ENCODE data around the gene GPT2. TPM values are rescaled to one million over a fixed set of nuclear protein-coding genes. Genes with fewer than 3 reads are reported as not detected.
A peak's percentile ranks its signal among the peaks of the same experiment; 100 is the strongest.

Gene GPT2
- total RNA-seq, 2 experiments from 2014 or later: 15.0 to 15.2 TPM

DNA sequence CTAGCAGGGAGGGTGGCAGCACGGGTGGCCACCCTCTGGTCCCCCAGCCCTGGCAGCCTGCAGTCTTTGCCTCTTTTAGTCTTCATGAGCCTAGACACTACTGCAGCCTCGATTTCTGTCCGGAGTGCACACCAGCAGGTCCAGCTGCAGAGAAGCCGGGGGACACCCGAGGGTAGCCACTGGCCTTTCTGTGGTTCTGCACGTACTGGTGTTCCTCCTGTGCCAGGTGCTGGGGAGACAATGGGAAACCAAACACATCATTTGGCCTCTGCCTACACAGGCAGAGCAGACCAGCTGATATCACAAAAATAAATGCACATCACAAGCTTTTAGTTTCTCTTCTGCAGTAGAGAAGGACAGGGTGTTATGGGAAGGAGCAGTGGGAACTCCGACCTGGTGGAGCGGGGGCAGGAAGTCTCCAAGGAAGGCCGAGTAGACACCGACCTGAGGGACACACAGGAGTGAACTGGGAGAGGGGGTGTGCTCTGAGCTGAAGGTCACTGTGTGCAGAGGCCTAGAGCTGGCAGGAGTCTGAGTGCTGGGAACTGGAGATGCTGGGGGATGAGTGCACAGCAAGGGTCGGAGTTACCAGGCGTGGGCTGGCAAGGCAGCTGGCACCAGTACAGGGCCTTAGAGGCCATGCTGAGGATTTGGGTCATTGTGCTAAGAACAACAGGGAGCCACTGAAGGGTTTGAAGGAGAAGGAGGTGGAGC is 23.1 kb downstream of the GPT2 start:
- Mint-ChIP-seq H3K9me3 (no peaks in the 10 kb centered on the region), H3K27ac (no peak overlapping the region), H3K36me3 (ENCODE audit: low read depth) (peaks cover 6% of the 10 kb centered on the region), H3K27me3 (no peaks in the 10 kb centered on the region), H3K4me1 (peaks cover 24% of the 10 kb centered on the region), H3K4me3 (no peak overlapping the region)
- POLR2A ChIA-PET: interaction anchor here (0.7 kb wide), 1 partner anchor 44 kb away, joined by 3 read pairs; no protein-coding TSS in a partner anchor
- CTCF ChIA-PET: interaction anchor here (1.1 to 10.1 kb wide), 3 partner anchors 9 to 234 kb away, joined by 3 to 139 read pairs (median 4); no protein-coding TSS in a partner anchor
- DNase-seq: no peak

DNA sequence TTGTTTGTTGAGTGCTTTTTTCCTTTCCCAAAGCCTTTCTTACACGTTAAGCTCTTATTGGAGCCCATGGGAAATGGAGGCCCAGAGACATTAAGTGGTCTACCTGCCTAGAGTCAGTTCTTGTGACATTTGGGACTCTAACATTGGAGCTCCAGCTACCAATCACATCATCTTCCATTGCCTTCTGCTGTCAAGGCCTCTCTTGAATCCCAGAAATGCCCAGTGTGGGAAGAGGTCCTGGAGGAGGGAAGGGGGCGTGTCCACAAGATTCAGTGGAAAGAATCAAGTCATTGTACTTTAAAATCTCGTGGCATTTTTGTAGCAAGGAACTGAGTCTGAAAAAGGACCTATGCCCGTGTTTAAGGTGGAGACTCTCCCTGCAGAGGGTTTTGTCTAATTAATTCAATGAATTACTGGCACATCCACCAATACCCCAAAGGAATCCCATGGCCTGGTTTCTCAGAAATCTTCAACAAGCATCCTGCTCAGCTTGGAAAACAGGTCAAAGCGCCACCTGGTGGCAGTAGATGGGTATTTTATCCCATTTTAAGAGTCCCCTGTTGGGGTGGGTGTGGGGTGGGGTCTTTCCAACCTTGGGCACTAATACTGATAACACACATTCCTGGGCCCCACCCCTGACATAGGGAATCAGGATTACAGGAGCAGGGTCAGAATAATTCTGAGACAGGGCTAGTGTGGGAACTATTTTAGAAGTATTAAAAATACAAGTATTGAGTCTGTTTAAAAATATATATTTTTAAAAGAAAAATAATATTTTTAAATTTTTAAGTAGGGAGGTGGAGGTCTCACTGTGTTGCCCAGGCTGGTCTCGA is 24.6 kb downstream of the GPT2 start:
- ChIA-PET POLR2A (interaction anchor here (0.9 to 1.0 kb wide), 2 partner anchors 45 to 218 kb away, joined by 3 to 4 read pairs; no protein-coding TSS in a partner anchor), CTCF (interaction anchor here (0.9 to 10.1 kb wide), 17 partner anchors 8 to 288 kb away, joined by 3 to 139 read pairs (median 5); partner anchors contain the start of genes GPT2 and SHCBP1)
- H3K4me1 Mint-ChIP-seq: peaks cover 24% of the 10 kb centered on the region
- no peaks in the 10 kb centered on the region for H3K9me3 Mint-ChIP-seq
- H3K27ac Mint-ChIP-seq: peak overlapping the region; percentile 28
- no peaks in the 10 kb centered on the region for H3K27me3 Mint-ChIP-seq
- no peak overlapping the region for H3K4me3 Mint-ChIP-seq
- peaks cover 8% of the 10 kb centered on the region for H3K36me3 Mint-ChIP-seq (ENCODE audit: low read depth)
- peak; percentile 69 for DNase-seq

DNA sequence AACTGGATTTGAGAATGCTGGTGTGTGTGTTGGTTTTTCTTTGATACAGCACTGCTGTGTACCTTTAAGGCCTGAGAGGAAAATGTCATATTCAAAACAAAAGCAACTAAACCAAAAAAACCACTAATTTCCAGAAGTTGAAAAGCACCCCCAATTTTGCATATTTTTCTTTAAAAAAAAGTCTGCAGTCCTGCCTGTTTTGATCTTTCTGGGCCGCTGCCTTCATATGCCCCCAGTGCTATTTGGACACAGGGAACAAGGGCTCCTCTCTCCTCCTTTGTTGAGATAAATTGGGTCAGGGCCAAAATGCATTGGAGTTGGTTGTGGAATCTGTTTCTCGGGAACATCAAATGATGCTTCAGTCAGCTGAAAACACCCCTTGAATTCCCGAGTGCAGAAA is 26.9 kb downstream of the GPT2 start:
- no peak overlapping the region for H3K4me3 Mint-ChIP-seq
- ChIA-PET CTCF (interaction anchor here (0.7 to 10.1 kb wide), 9 partner anchors 9 to 1253 kb away, joined by 3 to 139 read pairs (median 3); partner anchors contain the start of gene GPT2), POLR2A (no interaction called here)
- no peaks in the 10 kb centered on the region for H3K9me3 Mint-ChIP-seq
- peaks cover 24% of the 10 kb centered on the region for H3K4me1 Mint-ChIP-seq
- peaks cover 17% of the 10 kb centered on the region for H3K36me3 Mint-ChIP-seq (ENCODE audit: low read depth)
- no peak for DNase-seq
- H3K27ac Mint-ChIP-seq: peak overlapping the region; percentile 7
- no peaks in the 10 kb centered on the region for H3K27me3 Mint-ChIP-seq

DNA sequence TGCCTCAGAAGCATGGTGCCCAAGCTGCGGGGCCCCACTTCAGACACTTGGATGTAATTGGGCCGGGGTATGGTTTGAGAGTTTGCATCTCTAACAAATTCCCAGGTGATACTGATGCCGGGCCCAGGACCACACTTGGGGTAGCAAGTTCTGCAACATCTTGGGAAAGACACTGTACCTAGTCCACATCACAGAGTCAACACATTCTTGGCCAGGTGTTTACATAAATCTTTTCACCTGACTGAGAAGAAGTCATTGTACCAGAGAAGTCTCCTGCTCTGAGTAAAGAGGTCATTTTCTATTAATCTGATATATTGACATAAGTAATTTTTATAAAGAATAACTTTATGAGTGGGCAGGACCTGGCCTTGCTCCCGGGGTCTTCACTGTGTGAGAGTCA is 27.5 kb downstream of the GPT2 start:
- Mint-ChIP-seq H3K4me1 (peaks cover 24% of the 10 kb centered on the region), H3K9me3 (no peaks in the 10 kb centered on the region), H3K4me3 (no peak overlapping the region), H3K36me3 (ENCODE audit: low read depth) (peaks cover 17% of the 10 kb centered on the region), H3K27ac (no peak overlapping the region), H3K27me3 (no peaks in the 10 kb centered on the region)
- no peak for DNase-seq
- CTCF ChIA-PET: interaction anchor here (1.1 to 10.1 kb wide), 3 partner anchors 12 to 237 kb away, joined by 3 to 139 read pairs (median 37); no protein-coding TSS in a partner anchor
- POLR2A ChIA-PET: no interaction called here

DNA sequence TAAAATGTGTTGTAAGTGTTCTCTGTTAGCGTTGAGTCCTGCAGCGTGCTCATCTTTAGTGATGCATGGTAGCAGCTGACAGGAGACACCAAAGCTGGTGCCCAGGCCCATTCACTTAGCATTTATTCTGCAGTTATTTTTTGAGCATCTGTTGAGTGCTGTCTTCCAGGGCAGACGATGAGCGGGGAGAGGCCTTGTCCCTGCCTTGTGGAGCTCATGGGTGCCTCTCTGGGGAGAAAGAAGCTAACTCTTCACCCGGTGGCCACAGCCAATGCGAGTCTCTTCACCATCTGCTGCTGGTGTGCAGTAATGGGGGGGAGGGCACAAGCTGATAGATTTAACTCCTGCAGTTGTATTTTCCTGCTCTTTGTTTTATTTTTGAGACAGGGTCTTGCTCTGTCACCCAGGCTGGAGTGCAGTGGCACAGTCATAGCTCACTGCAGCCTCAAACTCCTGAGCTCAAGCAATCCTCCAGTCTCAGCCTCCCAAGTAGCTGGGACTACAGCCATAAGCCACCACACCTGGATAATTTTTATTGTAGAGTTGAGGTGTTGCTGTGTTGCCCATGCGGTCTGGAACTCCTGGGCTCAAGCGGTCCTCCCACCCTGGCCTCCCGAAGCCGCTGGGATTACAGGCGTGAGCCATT is 30.5 kb downstream of the GPT2 start:
- no peak overlapping the region for H3K27ac Mint-ChIP-seq
- no peaks in the 10 kb centered on the region for H3K27me3 Mint-ChIP-seq
- no peak overlapping the region for H3K4me3 Mint-ChIP-seq
- DNase-seq: no peak
- POLR2A ChIA-PET: no interaction called here
- H3K4me1 Mint-ChIP-seq: peaks cover 16% of the 10 kb centered on the region
- CTCF ChIA-PET: interaction anchor here (0.7 to 10.1 kb wide), 3 partner anchors 14 to 62 kb away, joined by 3 to 139 read pairs (median 3); no protein-coding TSS in a partner anchor
- peaks cover 22% of the 10 kb centered on the region for H3K36me3 Mint-ChIP-seq (ENCODE audit: low read depth)
- H3K9me3 Mint-ChIP-seq: no peaks in the 10 kb centered on the region

DNA sequence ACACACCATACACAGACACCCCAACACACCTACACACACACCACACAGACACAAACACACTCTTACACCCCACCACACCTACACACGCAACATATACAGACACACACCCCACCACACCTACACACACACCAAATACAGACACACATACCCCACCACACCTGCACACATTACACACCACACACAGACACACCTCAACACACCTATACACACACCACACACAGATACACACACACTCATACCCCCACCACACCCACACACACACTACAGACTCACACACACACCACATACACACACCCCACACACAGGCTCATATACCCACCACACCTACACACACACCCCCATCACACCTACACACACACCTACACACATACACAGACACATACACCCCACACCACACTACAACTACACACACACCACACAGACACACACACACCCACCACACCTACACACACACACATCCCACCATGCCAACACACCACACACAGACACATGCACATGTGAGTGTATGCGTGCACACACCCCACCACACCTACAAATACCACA is 31.4 kb downstream of the GPT2 start:
- POLR2A ChIA-PET: no interaction called here
- CTCF ChIA-PET: interaction anchor here (1.3 kb wide), 1 partner anchor 15 kb away, joined by 3 read pairs; no protein-coding TSS in a partner anchor
- no peak overlapping the region for H3K27ac Mint-ChIP-seq
- DNase-seq: no peak
- no peaks in the 10 kb centered on the region for H3K9me3 Mint-ChIP-seq
- no peaks in the 10 kb centered on the region for H3K27me3 Mint-ChIP-seq
- H3K4me1 Mint-ChIP-seq: peaks cover 13% of the 10 kb centered on the region
- peaks cover 23% of the 10 kb centered on the region for H3K36me3 Mint-ChIP-seq (ENCODE audit: low read depth)
- H3K4me3 Mint-ChIP-seq: no peak overlapping the region

DNA sequence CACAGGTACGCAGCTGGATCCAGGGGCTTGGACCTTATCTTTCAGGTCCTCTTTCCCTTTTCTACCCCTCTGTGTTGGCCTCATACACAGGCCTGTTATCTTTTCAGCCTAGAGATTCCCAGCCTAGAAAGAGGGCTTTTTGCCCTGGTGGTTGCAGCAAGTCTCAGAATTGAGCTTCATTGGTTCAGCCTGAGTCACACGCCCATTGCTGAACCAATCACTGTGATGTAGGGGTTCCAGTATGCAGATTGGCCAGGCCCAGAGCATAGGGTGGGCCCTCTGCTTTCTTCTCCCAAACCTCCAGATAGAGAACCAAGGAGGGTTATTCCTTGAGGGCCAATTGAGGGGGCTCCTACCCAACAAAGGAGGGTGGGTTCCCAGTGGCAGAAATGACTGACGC is 32.8 kb downstream of the GPT2 start:
- Mint-ChIP-seq H3K27ac (no peak overlapping the region), H3K4me3 (no peak overlapping the region), H3K27me3 (no peaks in the 10 kb centered on the region), H3K9me3 (no peaks in the 10 kb centered on the region), H3K4me1 (peaks cover 5% of the 10 kb centered on the region), H3K36me3 (ENCODE audit: low read depth) (peaks cover 20% of the 10 kb centered on the region)
- no peak for DNase-seq
- POLR2A ChIA-PET: no interaction called here
- CTCF ChIA-PET: interaction anchor here (0.6 to 5.7 kb wide), 5 partner anchors 10 to 243 kb away, joined by 3 to 20 read pairs (median 3); no protein-coding TSS in a partner anchor

DNA sequence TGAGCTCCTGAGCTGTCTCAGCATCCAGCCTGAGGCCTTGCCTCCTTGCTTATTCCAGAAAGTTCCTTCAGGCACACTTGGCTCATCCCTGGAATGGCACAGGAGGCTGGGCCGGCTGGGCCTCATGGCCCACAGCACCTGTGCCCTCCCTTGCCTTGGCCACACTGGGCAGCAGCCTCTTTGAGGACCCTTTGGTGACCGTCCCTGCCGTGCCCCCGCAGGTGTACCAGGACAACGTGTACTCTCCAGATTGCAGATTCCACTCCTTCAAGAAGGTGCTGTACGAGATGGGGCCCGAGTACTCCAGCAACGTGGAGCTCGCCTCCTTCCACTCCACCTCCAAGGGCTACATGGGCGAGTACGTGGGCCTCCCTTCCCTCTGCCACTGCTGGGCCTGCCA is 34.2 kb downstream of the GPT2 start:
- peaks cover 5% of the 10 kb centered on the region for H3K4me1 Mint-ChIP-seq
- ChIA-PET POLR2A (no interaction called here), CTCF (interaction anchor here (0.6 to 5.7 kb wide), 2 partner anchors 64 to 281 kb away, joined by 3 to 20 read pairs; no protein-coding TSS in a partner anchor)
- no peak overlapping the region for H3K27ac Mint-ChIP-seq
- H3K36me3 Mint-ChIP-seq (ENCODE audit: low read depth): peaks cover 23% of the 10 kb centered on the region
- no peak overlapping the region for H3K4me3 Mint-ChIP-seq
- no peak for DNase-seq
- no peaks in the 10 kb centered on the region for H3K27me3 Mint-ChIP-seq
- H3K9me3 Mint-ChIP-seq: no peaks in the 10 kb centered on the region

DNA sequence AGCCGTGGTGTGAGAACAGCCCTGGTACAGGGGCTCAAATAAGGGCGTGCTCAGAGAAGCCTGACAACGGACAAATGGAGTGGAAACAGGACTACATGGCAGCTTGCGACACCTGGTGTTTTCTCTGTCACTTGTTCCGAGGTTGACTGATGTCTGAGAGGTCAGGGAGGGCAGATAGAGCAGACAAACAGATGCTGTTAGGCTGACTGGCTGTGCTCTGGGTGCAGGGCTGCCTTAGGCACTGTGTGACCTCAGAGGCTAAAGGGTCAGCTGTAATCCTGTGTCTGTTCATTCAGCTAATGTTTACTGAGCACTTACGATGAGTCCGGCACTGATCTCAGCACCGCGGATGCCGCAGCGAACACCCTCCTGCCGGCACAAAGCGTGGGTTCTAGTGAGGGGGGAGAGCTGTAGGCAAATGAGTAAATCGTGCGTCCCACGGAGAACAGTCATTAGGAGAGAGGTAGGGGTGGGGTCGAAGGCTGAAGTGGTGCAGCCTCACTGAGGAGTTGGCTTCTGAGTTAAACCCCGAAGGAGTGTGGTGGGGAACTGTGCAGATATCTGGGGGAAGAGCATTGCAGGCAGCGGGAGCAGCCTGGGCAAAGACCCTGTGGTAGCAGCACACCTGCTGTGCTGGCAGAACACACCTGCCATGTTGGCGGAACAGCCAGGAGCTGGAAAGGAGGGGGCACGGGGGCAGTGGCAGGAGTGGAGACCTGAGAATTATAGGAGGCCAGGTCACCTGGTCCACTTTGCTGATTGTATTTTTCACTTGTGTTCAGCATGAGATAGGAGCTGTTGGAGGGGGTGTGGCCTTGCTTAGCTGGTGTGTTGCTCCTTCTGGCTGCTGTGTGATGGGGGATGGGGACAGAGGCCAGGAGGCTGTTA is 35.0 kb downstream of the GPT2 start:
- ChIA-PET CTCF (interaction anchor here (1.7 to 5.7 kb wide), 2 partner anchors 9 to 65 kb away, joined by 4 to 20 read pairs; no protein-coding TSS in a partner anchor), POLR2A (no interaction called here)
- Mint-ChIP-seq H3K4me3 (no peak overlapping the region), H3K27me3 (no peaks in the 10 kb centered on the region), H3K27ac (no peak overlapping the region), H3K9me3 (no peaks in the 10 kb centered on the region), H3K36me3 (ENCODE audit: low read depth) (peaks cover 23% of the 10 kb centered on the region), H3K4me1 (peaks cover 5% of the 10 kb centered on the region)
- no peak for DNase-seq

DNA sequence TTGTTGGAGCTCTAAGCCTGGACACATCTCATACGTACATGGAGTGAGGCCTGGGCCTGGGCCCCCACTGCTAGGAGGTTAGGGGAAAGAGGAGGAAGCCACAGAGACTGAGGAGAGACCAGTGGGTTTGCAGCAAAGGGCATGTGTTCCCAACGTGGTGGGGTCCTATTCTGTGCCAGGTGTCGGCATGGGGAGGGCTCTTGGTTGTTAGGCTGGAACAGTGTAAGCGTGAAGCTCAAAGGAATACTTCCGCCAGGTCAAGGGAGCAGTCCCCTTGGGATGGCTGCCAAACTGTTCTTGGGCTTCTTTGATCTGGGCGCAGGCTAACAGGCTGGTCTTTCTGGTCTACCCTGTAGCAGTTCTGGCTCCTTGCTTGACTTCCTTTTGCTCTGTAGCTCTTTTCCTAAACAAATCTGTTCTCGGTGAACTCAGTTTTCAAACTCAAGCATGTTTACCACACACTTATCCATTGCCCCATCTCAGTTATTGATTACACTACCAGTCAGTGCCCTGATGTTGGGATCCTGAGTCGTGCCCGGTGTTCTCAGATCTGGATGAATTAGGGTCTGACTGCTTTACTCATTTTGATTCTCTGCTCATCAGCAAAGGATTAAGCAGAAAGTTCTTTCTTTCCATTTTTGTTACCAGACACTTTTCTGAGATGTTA is 36.4 kb downstream of the GPT2 start:
- H3K27ac Mint-ChIP-seq: no peak overlapping the region
- H3K4me3 Mint-ChIP-seq: no peak overlapping the region
- ChIA-PET CTCF (interaction anchor here (1.7 to 5.7 kb wide), 2 partner anchors 10 to 66 kb away, joined by 4 to 20 read pairs; no protein-coding TSS in a partner anchor), POLR2A (no interaction called here)
- H3K9me3 Mint-ChIP-seq: no peaks in the 10 kb centered on the region
- no peaks in the 10 kb centered on the region for H3K27me3 Mint-ChIP-seq
- peaks cover 17% of the 10 kb centered on the region for H3K36me3 Mint-ChIP-seq (ENCODE audit: low read depth)
- peaks cover 5% of the 10 kb centered on the region for H3K4me1 Mint-ChIP-seq
- DNase-seq: no peak

DNA sequence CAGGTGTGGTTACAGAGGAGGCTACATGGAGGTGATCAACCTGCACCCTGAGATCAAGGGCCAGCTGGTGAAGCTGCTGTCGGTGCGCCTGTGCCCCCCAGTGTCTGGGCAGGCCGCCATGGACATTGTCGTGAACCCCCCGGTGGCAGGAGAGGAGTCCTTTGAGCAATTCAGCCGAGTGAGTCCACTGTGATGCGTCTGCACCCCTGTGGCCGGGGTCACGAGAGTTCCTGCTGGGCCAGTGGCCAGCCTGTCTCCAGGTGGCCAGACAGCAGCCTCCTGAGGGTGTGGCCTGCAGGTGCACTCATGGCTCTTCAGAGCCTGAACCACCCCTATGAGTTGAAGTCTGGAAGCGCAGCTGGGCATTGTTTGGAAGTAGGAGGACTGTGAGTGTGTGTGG is 38.1 kb downstream of the GPT2 start:
- H3K27ac Mint-ChIP-seq: no peak overlapping the region
- no peaks in the 10 kb centered on the region for H3K27me3 Mint-ChIP-seq
- H3K4me1 Mint-ChIP-seq: peaks cover 5% of the 10 kb centered on the region
- ChIA-PET CTCF (no interaction called here), POLR2A (no interaction called here)
- peaks cover 15% of the 10 kb centered on the region for H3K36me3 Mint-ChIP-seq (ENCODE audit: low read depth)
- no peaks in the 10 kb centered on the region for H3K9me3 Mint-ChIP-seq
- no peak overlapping the region for H3K4me3 Mint-ChIP-seq
- no peak for DNase-seq

Data from activated CD4-positive, alpha-beta memory T cell treated with anti-CD3 and anti-CD28 coated beads, Interleukin-2, amount 10 ng/mL, durations not matched to agents 7 days and 5 days (primary cell).